Measurements from ENCODE around the gene EMD. TPM values are rescaled to one million over a fixed set of nuclear protein-coding genes. Genes with fewer than 3 reads are reported as not detected.
A peak's percentile ranks its signal among the peaks of the same experiment; 100 is the strongest.

The EMD gene
- total and polyA plus RNA-seq, 2 of the 13 experiments (the other 11 are each of a cell fraction or from before 2014, with no cell fraction given), result 14.5 to 14.9 TPM

- TF ChIP-seq PLSCR1 (CRISPR knock-in tag; IDR thresholded peaks at IDR 0.05; ENCODE audit: borderline replicate concordance) (no peak), ZNF772 (CRISPR knock-in tag; IDR thresholded peaks at IDR 0.05) (no peak), ZNF790 (CRISPR knock-in tag; IDR thresholded peaks at IDR 0.05; ENCODE audit: borderline replicate concordance) (no peak), ZNF713 (CRISPR knock-in tag; IDR thresholded peaks at IDR 0.05) (no peak), ZNF235 (CRISPR knock-in tag; IDR thresholded peaks at IDR 0.05; ENCODE audit: borderline replicate concordance) (0 out of 2 replicates have a peak, but pooled peaks have one; percentile 33), YY1 (IDR thresholded peaks at IDR 0.05; ENCODE audit: insufficient read depth, insufficient replicate concordance, low read depth, low read length) (no peak), ZNF556 (CRISPR knock-in tag; IDR thresholded peaks at IDR 0.05; ENCODE audit: borderline replicate concordance) (no peak), ZNF792 (CRISPR knock-in tag; IDR thresholded peaks at IDR 0.05) (0 out of 2 replicates have a peak, but pooled peaks have one; percentile 6), ZNF3 (CRISPR knock-in tag; IDR thresholded peaks at IDR 0.05) (no peak), ATF1 (CRISPR knock-in tag; IDR thresholded peaks at IDR 0.05) (peak; percentile 60; the same call in 1 of the 2 replicates), ATF3 (CRISPR knock-in tag; IDR thresholded peaks at IDR 0.05) (no peak), NR2C2 (CRISPR knock-in tag; IDR thresholded peaks at IDR 0.05; ENCODE audit: borderline replicate concordance) (no peak)
Measured at GRCh38 chrX:154378799-154379568, at the start of gene EMD (continued).

GRCh38 chrX:154332561-154332960, 46.5 kb upstream of the EMD start:
- Histone ChIP-seq H3K36me3 (replicated peaks in 1 of 2; ENCODE audit: control insufficient read depth in 1 of 2, insufficient read depth in 2 of 2, low read length in 2 of 2) (no peaks in the 10 kb centered on the region), H3K27me3 (ENCODE audit: control insufficient read depth in 1 of 2, insufficient read depth in 2 of 2, low read length in 2 of 2) (peaks cover 2 to 30% of the 10 kb centered on the region in 2 experiments; a peak in 2 of 5 replicates), H3K27ac (ENCODE audit: extremely low read length, insufficient read depth, low read length) (no peak overlapping the region), H2AFZ (ENCODE audit: low read length) (no peak overlapping the region), H3K4me2 (ENCODE audit: low read depth, low read length) (no peak overlapping the region), H3K4me1 (ENCODE audit: insufficient read depth, low read length) (no peaks in the 10 kb centered on the region), H3K9me3 (ENCODE audit: low read length) (no peaks in the 10 kb centered on the region), H3K79me2 (ENCODE audit: insufficient read depth, low read length) (no peaks in the 10 kb centered on the region), H4K20me1 (ENCODE audit: insufficient read depth, low read length) (no peaks in the 10 kb centered on the region), H3K4me3 (replicated peaks in 1 of 3; ENCODE audit: insufficient read depth in 1 of 3, low read depth in 2 of 3, low read length in 3 of 3) (no peak overlapping the region), H3K9ac (ENCODE audit: insufficient read depth, low read depth, low read length) (no peak overlapping the region)
- TF ChIP-seq BORCS8-MEF2B (CRISPR knock-in tag; IDR thresholded peaks at IDR 0.05), result no peak
- TF ChIP-seq SKI (IDR thresholded peaks at IDR 0.05; ENCODE audit: partially characterized antibody), result no peak
- TF ChIP-seq, protein P1, sequence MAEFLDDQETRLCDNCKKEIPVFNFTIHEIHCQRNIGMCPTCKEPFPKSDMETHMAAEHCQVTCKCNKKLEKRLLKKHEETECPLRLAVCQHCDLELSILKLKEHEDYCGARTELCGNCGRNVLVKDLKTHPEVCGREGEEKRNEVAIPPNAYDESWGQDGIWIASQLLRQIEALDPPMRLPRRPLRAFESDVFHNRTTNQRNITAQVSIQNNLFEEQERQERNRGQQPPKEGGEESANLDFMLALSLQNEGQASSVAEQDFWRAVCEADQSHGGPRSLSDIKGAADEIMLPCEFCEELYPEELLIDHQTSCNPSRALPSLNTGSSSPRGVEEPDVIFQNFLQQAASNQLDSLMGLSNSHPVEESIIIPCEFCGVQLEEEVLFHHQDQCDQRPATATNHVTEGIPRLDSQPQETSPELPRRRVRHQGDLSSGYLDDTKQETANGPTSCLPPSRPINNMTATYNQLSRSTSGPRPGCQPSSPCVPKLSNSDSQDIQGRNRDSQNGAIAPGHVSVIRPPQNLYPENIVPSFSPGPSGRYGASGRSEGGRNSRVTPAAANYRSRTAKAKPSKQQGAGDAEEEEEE (CRISPR knock-in tag; IDR thresholded peaks at IDR 0.05; ENCODE audit: borderline replicate concordance), result no peak
- no peak for TF ChIP-seq TBP (CRISPR knock-in tag; IDR thresholded peaks at IDR 0.05)
- TF ChIP-seq ARID4A (CRISPR knock-in tag; IDR thresholded peaks at IDR 0.05; ENCODE audit: borderline replicate concordance), result no peak
- no peak for FAIRE-seq
- POLR2A ChIA-PET, result no interaction called here
- no peak for ATAC-seq
- no CpG with 5 or more reads among the region's 29 CpGs for WGBS (ENCODE audit: low lambda C conversion rate)
- BruUV-seq (replicated peaks), result no TSS peak
- no peak for DNase-seq (ENCODE audit: low spot score)
- in situ Hi-C loops (cut with HindIII; ENCODE audit: extremely low pct_ligation_motif_present, low pct_unique_long_range_greater_than_20kb), result no loop called here
- intact Hi-C loops (cut with micrococcal nuclease; ENCODE audit: unreplicated experiment), result no loop called here
- CTCF ChIA-PET (ENCODE audit: low intra/inter-chr PET ratio, low total read pairs), result no interaction called here
